ENCODE measurements around the gene MTHFS.
A peak's percentile ranks its signal among the peaks of the same experiment; 100 is the strongest.
"Not testable (repeated sequence)": the region's sequence is repeated elsewhere in the genome, so short reads cannot be mapped to it uniquely, and the experiment has no call there.

MTHFS gene

GRCh38 chr15:79896634-79897379 is at the start of gene MTHFS:
MTHFS (minus strand) TSS chr15:79897014; CDS start chr15:79896988, 26 bp downstream.
- H3K4me3 ChIP-seq (ENCODE audit: low read depth, low read length), result peak within 1 kb of the TSS; percentile 98
- TF ChIP-seq, protein P1, sequence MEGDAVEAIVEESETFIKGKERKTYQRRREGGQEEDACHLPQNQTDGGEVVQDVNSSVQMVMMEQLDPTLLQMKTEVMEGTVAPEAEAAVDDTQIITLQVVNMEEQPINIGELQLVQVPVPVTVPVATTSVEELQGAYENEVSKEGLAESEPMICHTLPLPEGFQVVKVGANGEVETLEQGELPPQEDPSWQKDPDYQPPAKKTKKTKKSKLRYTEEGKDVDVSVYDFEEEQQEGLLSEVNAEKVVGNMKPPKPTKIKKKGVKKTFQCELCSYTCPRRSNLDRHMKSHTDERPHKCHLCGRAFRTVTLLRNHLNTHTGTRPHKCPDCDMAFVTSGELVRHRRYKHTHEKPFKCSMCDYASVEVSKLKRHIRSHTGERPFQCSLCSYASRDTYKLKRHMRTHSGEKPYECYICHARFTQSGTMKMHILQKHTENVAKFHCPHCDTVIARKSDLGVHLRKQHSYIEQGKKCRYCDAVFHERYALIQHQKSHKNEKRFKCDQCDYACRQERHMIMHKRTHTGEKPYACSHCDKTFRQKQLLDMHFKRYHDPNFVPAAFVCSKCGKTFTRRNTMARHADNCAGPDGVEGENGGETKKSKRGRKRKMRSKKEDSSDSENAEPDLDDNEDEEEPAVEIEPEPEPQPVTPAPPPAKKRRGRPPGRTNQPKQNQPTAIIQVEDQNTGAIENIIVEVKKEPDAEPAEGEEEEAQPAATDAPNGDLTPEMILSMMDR (IDR thresholded peaks at IDR 0.05; ENCODE audit: borderline replicate concordance, insufficient read depth, low read depth, low read length), result peak; percentile 18; the same call in 1 of the 2 replicates

- no peak overlapping the region for H3K4me3 ChIP-seq (ENCODE audit: low read depth, low read length)
- TF ChIP-seq, protein P1 (IDR thresholded peaks at IDR 0.05; ENCODE audit: borderline replicate concordance, insufficient read depth, low read depth, low read length), result no peak
These were observed 47.8 kb upstream of the MTHFS start for GRCh38 chr15:79944622-79945021.

DNA sequence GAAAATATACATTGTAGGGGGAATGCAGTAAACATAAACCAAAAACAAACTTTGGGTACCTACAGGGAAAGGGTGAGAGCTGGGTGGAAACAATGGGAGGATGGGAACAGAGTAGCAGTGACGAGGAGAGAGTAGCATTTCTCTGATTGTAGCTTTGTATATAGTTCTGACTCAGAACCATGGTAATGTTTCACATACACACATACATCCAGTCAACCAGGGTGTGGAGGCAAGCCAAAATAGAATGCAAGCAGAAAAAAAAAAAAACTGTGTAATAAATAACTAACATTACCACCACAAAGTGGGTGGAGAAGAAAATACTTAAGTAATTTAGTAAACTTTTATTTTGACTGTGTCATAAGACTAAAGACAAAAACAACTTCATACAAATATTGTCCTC is 47.0 kb upstream of the MTHFS start:
- TF ChIP-seq, protein P1 (IDR thresholded peaks at IDR 0.05; ENCODE audit: borderline replicate concordance, insufficient read depth, low read depth, low read length), result no peak
- no peak overlapping the region for H3K4me3 ChIP-seq (ENCODE audit: low read depth, low read length)

- TF ChIP-seq, protein P1 (IDR thresholded peaks at IDR 0.05; ENCODE audit: borderline replicate concordance, insufficient read depth, low read depth, low read length), result no peak
- no peak overlapping the region for H3K4me3 ChIP-seq (ENCODE audit: low read depth, low read length)
These were observed 46.1 kb upstream of the MTHFS start for GRCh38 chr15:79942741-79943481.

DNA sequence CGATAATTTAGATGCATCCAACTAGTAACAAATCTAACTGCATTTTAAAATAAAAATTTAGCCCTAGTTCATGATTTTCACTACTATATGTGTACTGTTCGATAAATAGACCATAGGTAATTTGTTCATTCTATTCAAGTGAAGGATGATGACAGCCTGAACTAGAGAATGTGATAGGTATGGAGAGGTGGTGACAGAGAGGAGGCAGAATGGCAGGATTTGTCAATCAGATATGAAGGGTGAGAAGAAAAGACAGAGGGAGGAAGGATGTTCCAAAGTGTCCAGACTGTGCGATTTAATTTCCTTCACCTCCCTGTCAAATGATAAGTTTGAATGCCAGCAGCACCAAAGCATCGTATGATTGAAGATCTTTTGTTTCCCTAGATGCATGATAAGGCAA is 42.6 kb upstream of the MTHFS start:
- no peak overlapping the region for H3K4me3 ChIP-seq (ENCODE audit: low read depth, low read length)
- TF ChIP-seq, protein P1 (IDR thresholded peaks at IDR 0.05; ENCODE audit: borderline replicate concordance, insufficient read depth, low read depth, low read length), result no peak

DNA sequence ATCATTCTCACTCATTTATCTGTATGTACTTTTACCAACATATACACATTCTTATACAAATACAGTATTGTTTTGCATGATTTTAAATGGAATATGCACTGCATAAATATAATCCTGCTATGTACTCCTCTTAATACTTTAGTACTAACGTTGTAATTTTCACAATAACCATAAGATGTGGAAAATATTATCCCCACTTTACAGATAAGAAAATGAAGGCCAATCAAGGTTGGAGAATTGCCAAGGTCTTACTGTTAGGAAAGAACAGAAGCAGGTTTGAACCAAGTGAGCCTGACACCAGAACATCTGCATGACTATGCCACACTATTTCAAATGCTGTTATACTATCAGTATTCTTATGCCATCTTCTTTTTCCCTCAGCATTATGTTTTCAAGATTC is 41.3 kb upstream of the MTHFS start:
- no peak overlapping the region for H3K4me3 ChIP-seq (ENCODE audit: low read depth, low read length)
- TF ChIP-seq, protein P1 (IDR thresholded peaks at IDR 0.05; ENCODE audit: borderline replicate concordance, insufficient read depth, low read depth, low read length), result no peak

DNA sequence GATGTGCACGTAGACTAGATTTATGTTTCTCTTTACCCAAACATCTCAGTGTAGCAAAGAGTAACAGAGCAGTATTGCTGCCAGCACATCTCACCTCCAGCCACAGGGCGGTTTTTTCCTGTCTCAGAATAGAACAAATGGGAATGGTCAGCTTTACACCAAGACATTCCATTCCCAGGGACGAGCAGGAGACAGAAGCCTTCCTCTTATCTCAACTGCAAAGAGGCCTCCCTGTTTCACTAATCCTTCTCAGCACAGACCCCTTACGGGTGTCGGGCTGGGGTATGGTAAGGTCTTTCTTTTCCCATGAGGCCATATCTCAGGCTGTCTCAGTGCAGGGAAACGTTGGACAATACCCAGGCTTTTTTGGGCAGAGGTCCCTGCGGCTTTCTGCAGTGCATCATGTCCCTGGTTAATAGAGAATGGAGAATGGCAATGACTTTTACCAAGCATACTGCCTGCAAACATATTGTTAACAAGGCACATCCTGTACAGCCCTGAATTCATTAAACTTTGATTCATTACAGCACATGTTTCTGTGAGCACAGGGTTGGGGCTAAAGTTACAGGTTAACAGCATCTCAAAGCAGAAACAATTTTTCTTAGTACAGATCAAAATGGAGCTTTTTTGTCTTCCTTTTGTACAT is 38.9 kb upstream of the MTHFS start:
- not testable (repeated sequence) for H3K4me3 ChIP-seq (ENCODE audit: low read depth, low read length)

All from GM12875 (cell line).